Measurements from ENCODE around the gene RNF123.
A peak's percentile ranks its signal among the peaks of the same experiment; 100 is the strongest.

The RNF123 gene

DNA sequence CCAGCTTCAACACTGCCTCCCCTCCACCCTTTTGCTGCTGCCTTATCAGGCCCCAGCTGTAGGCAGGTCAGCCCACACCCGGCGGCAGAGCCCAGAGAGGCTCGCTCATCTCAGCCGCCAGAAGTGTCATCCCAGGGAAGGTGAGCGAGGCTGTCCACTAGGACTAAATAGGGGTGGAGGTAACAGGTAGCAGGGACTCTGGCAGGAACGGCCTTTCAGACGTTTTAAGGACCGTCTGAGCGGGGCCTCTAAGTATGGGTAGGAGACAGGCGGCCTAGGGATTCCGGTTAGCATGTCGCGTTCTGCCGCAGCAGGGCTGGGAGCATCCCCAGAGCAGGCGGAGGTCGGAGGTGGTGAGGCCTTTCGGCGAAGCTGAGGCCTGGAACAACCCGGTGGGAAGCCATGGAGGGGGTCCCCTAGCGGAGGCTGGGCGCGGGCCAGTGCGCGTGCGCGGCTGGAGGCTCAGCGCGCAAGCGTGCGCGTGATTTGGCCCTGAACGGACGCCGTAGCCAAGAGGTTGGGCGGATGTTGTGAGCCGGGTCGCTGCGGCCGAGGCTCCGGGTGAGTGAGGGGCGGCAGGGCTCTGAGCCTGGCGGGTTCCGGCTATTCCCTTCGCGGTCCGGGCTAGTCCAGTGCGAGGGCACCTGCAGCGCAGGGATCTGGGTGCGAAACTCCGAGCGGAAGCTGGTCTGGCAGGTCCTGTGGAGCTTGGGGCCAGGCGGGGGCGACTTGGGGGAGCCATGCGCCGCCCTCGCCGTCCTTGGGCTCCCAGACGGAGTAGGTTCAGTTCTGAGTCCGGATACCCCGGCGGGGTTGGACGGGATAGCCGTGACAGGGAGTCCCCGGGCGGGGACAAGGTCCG is at the start of gene RNF123, which contains the start of gene MST1:
TSS of gene RNF123 (plus strand) at position 512 of the 862 bp plus-strand sequence. CDS start 1,609 bp downstream, outside the sequence.
TSS of gene MST1 (minus strand) at position 429 of the 862 bp plus-strand sequence. CDS start 783 bp downstream, outside the sequence.
- peak; percentile 88 for DNase-seq

DNA sequence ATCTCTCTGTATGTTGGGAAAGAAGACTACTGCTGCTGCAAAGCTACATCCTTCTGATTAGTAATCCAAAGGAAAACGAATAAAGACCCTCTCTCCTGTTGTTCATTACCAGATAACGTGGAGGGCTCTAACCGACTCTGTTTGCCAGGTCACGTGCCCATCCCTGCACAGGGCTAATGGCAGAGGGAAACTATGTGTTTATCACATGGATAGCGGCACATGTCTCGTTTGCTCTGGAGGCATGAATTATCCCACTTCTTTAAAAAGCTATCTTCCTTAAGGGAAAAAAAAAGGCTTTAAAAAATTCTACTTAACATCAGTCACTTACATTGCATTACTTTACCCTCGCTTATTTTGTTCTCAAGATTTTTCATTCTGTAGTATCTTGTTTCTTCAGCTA is 48.1 kb upstream of the RNF123 start:
- DNase-seq = no peak

GRCh38 chr3:49641921-49642707 is 47.2 kb upstream of the RNF123 start:
- no peak for DNase-seq

- no peak for DNase-seq
Observed at GRCh38 chr3:49642708-49643145, 46.6 kb upstream of the RNF123 start.

- DNase-seq = no peak
Observed at GRCh38 chr3:49644684-49645083, 44.7 kb upstream of the RNF123 start.

GRCh38 chr3:49646236-49646635 is 43.1 kb upstream of the RNF123 start:
- no peak for DNase-seq

DNA sequence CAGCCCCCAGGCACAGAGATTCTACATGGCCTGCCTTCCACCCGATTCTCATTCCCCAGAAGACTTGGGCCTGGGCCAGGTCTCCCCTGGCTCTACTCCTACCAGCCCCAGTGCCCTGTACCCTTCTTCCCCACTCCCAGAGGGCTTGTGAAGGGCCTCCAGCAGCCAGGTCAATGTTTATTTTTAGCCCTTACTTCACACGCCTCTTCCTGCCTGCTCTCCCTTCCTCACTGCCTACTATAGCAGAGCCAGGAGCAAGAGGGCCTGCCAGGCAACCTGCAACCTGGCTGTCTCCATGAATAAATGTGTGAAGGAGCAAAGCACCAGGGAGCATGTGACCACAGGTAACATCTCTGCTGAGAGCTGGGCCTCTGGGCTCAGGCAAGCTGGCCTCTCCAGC is 41.6 kb upstream of the RNF123 start:
- no peak for DNase-seq

- DNase-seq = no peak
Observed at GRCh38 chr3:49648354-49649019, 40.9 kb upstream of the RNF123 start.

DNA sequence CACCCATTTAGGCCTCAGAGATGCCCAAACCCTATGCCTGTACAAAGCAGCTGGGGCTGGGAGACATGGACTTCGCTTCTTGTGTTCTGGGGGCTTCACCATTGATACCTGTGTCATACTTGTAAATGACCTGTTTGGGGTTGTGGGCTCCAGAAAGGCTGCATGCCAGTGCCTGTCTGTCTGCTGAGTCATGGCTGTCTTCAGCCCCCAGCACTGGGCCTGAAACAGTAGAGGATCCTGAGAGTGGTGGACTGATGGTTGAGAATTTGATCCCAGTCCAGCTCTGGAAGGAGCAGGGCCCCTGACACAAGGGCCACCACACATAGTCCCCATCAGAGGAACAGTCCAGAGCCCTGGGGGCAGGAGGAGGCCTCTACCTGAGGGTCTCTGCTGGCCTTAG is 39.8 kb upstream of the RNF123 start:
- peak; percentile 21 for DNase-seq

DNA sequence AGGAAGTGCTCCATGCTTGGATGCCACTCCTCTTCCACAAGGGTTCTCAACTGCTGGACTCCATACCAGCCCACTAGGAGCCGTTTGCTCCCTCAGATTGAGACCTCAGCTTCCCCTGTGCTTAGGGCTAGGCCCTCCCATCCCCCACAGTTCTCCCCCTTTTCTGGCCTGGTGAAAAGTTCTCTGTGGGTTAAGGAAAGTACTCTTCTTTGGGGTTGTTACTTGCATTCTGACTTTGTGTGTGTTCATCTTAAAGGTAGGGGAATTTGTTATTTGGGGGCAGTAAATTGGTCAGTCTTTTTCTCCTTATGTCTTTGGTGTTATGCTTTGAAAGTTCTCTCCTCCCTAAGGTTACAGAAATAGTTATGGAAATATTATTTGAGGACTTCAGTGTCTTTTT is 39.2 kb upstream of the RNF123 start:
- no peak for DNase-seq

GRCh38 chr3:49650637-49651036 is 38.7 kb upstream of the RNF123 start:
- no peak for DNase-seq

DNA sequence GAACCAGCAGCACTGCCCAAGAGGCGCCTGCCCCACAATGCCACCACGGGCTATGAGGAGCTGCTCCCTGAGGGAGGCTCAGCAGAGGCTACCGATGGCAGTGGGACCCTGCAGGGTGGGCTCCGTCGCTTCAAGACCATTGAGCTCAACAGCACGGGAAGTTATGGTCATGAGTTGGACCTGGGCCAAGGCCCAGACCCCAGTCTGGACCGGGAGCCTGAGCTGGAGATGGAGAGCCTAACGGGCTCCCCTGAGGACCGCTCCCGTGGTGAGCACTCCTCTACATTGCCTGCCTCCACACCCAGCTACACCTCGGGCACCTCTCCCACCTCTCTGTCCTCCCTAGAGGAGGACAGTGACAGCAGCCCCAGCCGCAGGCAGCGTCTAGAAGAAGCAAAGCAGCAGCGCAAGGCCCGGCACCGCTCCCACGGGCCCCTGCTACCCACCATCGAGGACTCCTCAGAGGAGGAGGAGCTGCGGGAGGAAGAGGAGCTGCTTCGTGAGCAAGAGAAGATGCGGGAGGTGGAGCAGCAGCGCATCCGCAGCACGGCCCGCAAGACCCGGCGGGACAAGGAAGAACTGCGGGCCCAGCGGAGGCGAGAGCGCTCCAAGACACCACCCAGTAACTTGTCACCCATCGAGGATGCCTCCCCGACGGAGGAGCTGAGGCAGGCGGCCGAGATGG is 37.0 kb upstream of the RNF123 start:
- no peak for DNase-seq

DNA sequence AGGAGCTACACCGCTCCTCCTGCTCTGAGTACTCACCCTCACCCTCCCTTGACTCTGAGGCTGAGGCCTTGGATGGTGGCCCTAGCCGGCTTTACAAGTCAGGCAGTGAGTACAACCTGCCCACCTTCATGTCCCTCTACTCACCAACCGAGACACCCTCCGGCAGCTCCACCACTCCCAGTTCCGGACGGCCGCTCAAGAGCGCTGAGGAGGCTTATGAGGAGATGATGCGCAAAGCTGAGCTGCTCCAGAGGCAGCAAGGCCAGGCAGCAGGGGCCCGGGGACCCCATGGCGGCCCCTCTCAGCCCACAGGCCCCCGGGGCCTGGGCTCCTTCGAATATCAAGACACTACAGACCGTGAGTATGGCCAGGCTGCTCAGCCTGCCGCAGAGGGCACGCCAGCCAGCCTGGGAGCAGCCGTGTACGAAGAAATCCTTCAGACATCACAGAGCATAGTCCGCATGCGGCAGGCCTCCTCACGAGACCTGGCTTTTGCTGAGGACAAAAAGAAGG is 36.4 kb upstream of the RNF123 start:
- DNase-seq = no peak

DNA sequence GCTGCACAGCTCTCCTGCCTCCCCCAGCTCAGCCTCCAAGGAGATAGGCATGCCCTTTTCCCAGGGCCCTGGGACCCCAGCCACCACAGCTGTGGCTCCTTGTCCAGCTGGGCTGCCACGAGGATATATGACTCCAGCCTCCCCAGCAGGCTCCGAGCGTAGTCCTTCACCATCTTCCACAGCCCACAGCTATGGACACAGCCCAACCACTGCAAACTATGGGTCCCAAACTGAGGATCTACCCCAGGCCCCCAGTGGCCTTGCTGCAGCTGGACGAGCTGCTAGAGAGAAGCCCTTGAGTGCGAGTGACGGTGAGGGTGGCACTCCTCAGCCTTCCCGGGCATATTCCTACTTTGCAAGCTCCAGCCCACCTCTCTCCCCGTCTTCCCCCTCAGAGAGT is 35.7 kb upstream of the RNF123 start:
- no peak for DNase-seq

DNA sequence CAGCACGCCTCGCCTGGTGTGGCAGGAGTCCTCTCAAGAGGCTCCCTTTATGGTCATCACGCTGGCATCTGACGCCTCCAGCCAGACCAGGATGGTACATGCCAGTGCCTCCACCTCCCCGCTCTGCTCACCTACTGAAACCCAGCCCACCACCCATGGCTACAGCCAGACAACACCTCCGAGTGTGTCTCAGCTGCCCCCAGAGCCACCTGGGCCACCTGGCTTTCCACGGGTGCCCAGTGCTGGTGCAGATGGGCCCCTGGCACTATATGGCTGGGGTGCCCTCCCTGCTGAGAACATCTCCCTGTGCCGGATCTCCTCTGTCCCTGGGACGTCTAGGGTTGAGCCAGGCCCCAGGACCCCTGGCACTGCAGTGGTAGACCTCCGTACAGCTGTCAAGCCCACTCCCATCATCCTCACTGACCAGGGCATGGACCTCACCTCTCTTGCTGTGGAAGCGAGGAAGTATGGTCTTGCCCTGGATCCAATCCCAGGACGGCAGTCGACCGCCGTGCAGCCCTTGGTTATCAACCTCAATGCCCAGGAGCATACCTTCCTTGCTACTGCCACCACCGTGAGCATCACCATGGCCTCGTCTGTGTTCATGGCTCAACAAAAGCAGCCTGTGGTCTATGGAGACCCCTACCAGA is 35.1 kb upstream of the RNF123 start:
- no peak for DNase-seq

DNA sequence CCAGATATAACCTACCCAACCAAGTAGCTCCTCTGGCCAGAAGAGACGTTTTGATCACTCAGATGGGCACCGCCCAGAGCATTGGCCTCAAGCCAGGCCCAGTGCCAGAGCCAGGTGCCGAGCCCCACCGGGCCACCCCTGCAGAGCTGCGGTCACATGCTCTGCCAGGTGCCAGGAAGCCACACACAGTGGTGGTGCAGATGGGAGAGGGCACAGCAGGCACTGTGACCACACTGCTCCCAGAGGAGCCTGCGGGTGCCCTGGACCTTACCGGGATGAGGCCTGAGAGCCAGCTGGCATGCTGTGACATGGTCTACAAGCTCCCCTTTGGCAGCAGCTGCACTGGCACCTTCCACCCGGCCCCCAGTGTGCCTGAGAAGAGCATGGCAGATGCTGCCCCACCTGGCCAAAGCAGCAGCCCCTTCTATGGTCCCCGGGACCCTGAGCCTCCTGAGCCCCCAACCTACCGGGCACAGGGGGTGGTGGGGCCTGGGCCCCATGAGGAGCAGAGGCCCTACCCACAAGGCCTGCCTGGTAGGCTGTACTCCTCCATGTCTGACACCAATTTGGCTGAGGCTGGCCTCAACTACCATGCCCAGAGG is 34.3 kb upstream of the RNF123 start:
- no peak for DNase-seq

- DNase-seq = no peak
Observed at GRCh38 chr3:49655731-49656285, 33.5 kb upstream of the RNF123 start.

DNA sequence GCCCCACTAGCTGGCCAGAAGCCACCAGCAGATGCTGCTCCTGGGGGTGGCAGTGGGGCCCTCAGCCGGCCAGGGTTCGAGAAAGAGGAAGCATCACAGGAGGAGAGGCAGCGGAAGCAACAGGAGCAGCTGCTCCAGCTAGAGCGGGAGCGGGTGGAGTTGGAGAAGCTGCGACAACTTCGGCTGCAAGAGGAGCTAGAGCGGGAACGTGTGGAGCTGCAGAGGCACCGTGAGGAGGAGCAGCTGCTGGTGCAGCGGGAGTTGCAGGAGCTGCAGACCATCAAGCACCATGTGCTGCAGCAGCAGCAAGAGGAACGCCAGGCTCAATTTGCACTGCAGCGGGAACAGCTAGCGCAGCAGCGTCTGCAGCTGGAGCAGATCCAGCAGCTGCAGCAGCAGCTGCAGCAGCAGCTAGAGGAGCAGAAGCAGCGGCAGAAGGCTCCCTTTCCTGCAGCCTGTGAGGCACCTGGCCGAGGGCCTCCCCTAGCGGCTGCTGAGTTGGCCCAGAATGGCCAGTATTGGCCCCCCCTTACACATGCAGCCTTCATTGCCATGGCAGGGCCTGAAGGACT is 32.7 kb upstream of the RNF123 start:
- DNase-seq = peak; percentile 48

- DNase-seq = no peak
Observed at GRCh38 chr3:49657208-49657915, 32.0 kb upstream of the RNF123 start.

DNA sequence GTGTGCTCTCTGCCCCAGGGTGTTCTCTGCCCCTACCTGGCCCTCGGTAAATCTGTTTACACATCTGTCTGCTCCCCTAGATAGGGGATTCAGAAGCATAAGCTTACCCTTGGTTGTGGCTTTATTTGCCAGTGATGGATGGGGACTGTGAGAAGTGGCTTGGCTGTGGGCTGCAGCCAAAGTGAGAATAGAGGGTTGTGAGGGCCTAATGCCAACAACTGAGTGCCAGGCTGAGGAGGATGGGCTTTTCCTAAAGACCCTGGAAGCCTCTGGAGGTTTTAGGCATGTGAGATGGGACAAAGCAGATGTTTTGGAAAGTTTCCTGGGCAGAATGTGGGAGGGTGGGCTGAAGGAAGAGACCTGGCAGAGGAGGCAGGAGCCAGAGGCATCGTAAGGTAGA is 30.6 kb upstream of the RNF123 start:
- DNase-seq = no peak

Measured in fibroblast of upper back skin (primary cell).